Dedifferentiated amniotic fluid mesenchymal stem cell (primary cell): ENCODE results near the gene ACSL1.
A peak's percentile ranks its signal among the peaks of the same experiment; 100 is the strongest.
"Not testable (repeated sequence)": the region's sequence is repeated elsewhere in the genome, so short reads cannot be mapped to it uniquely, and the experiment has no call there.

Experiments used
- DNase-seq: peaks from one replicate; pipeline ENCODE4 v3.0.0-alpha.2; 2016; ENCODE audit errors: extremely low spot score

The ACSL1 gene

GRCh38 chr4:184755278-184755677 lies 70.5 kb downstream of the ACSL1 start:
- peak; percentile 56 for DNase-seq

GRCh38 chr4:184752496-184753275 lies 73.1 kb downstream of the ACSL1 start:
- no peak for DNase-seq

GRCh38 chr4:184751585-184751956 lies 74.2 kb downstream of the ACSL1 start:
- DNase-seq = no peak

- DNase-seq = no peak
Observed at GRCh38 chr4:184750926-184751584, 74.7 kb downstream of the ACSL1 start.

GRCh38 chr4:184748251-184748652 lies 77.5 kb downstream of the ACSL1 start:
- no peak for DNase-seq

- DNase-seq = no peak
Observed at GRCh38 chr4:184747034-184747830, 78.5 kb downstream of the ACSL1 start.

- DNase-seq = peak; percentile 82
Observed at GRCh38 chr4:184745831-184746795, 79.7 kb downstream of the ACSL1 start.

GRCh38 chr4:184744236-184744635 lies 81.5 kb downstream of the ACSL1 start:
- DNase-seq = no peak

GRCh38 chr4:184743650-184744049 lies 82.1 kb downstream of the ACSL1 start:
- no peak for DNase-seq

- DNase-seq = not testable (repeated sequence)
Observed at GRCh38 chr4:184741651-184742050, 84.1 kb downstream of the ACSL1 start.

GRCh38 chr4:184740980-184741391 lies 84.8 kb downstream of the ACSL1 start:
- DNase-seq = no peak

- not testable (repeated sequence) for DNase-seq
Observed at GRCh38 chr4:184739575-184739974, 86.2 kb downstream of the ACSL1 start.

- DNase-seq = no peak
Observed at GRCh38 chr4:184734758-184735157, 91.0 kb downstream of the ACSL1 start.

GRCh38 chr4:184733654-184734524 lies 91.9 kb downstream of the ACSL1 start, which contains the start of gene CENPU:
CENPU (minus strand) TSS chr4:184734096; CDS start chr4:184734062, 34 bp downstream.
- DNase-seq = peak; percentile 98

- no peak for DNase-seq
Observed at GRCh38 chr4:184732126-184732525, 93.6 kb downstream of the ACSL1 start.

- no peak for DNase-seq
Observed at GRCh38 chr4:184731056-184731455, 94.7 kb downstream of the ACSL1 start.

- DNase-seq = no peak
Observed at GRCh38 chr4:184729946-184730345, 95.8 kb downstream of the ACSL1 start.

- no peak for DNase-seq
Observed at GRCh38 chr4:184728858-184729257, 96.9 kb downstream of the ACSL1 start.

GRCh38 chr4:184727430-184727829 lies 98.3 kb downstream of the ACSL1 start:
- DNase-seq = no peak

GRCh38 chr4:184722798-184723197 lies 103.0 kb downstream of the ACSL1 start:
- DNase-seq = no peak
